Thoracic aorta (tissue), 2 donors: ENCODE results near the gene ZNF394. TPM values are rescaled to one million over a fixed set of nuclear protein-coding genes. Genes with fewer than 3 reads are reported as not detected.

ENCODE experiments used
- ATAC-seq: fragments of 150-250 bp; one replicate; pipeline ENCODE4 v1.8.0; 2017; ENCODE audit warnings: low read depth; ENCODE audit not compliant: insufficient number of reproducible peaks, low FRiP score
- DNase-seq: peaks from one replicate; pipeline ENCODE4 v3.0.0-alpha.2; 2020; ENCODE audit warnings: low spot score
- H3K27ac ChIP-seq, 2 donors: fragments of 200-600 bp; sonication (generic); 1 replicate in 1 of 2; 2 replicates in 1 of 2; pipeline ENCODE4 v1.5.1; 2016; ENCODE audit warnings: mild to moderate bottlenecking in 2 of 2, moderate library complexity in 2 of 2
- H3K27me3 ChIP-seq: fragments of 200-600 bp; sonication (generic); replicated peaks from 2 replicates; pipeline ENCODE4 v1.6.0; 2016; ENCODE audit warnings: mild to moderate bottlenecking; ENCODE audit not compliant: insufficient read depth
- H3K36me3 ChIP-seq: fragments of 200-600 bp; sonication (generic); one replicate; pipeline ENCODE4 v1.5.1; 2016
- H3K4me1 ChIP-seq, 2 donors: fragments of 200-600 bp; sonication (generic); 1 replicate in 1 of 2; 2 replicates in 1 of 2; pipeline versions ENCODE4 v1.5.1 to v1.6.0; 2016; ENCODE audit warnings: low read depth in 2 of 2, mild to moderate bottlenecking in 1 of 2; ENCODE audit not compliant: control insufficient read depth in 1 of 2
- H3K4me3 ChIP-seq: fragments of 200-600 bp; sonication (generic); 2 replicates; pipeline ENCODE4 v1.5.1; 2016; ENCODE audit warnings: mild to moderate bottlenecking
- H3K9me3 ChIP-seq: fragments of 200-600 bp; sonication (generic); 2 replicates; pipeline ENCODE4 v1.5.1; 2016
- total RNA-seq, 2 donors: library from RNA; depleted of rRNA; stranded (reverse); fragments of >200 nt; gene quantifications; one replicate each; pipeline versions ENCODE4 v1.1.0 to v1.2.3, GENCODE V29; 2016
- TF ChIP-seq, protein P1 (sequence below): fragments of 200-600 bp; sonication (generic); IDR thresholded peaks from one replicate; pipeline ENCODE4 v1.5.1; 2019; ENCODE audit warnings: antibody characterized with exemption

Gene ZNF394
- total RNA-seq, 2 donors from 2014 or later = 28.4 to 54.9 TPM

DNA sequence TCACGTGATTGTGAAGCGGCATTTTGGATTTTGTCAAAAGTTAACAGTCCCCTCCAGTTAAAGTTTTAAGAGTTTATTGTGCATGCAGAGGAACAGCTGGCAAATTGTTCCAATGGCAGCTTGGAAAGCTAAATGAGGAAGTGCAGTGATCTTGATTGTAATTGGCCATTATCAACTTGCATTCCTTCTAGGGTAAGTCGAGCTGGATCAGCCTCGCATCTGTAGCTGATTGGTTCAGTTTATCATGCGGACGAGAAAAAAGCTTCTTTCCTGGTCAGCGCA is 26.8 kb downstream of the ZNF394 start:
- Histone ChIP-seq H3K4me3 (peak overlapping the region; percentile 92), H3K27me3 (no peaks in the 10 kb centered on the region), H3K4me1 (peaks cover 3 to 11% of the 10 kb centered on the region in 2 donors), H3K27ac (peak overlapping the region in 1 of 2 donors; percentile 91), H3K9me3 (no peaks in the 10 kb centered on the region), H3K36me3 (no peaks in the 10 kb centered on the region)
- no peak for DNase-seq
- ATAC-seq = no peak
- TF ChIP-seq, protein P1, sequence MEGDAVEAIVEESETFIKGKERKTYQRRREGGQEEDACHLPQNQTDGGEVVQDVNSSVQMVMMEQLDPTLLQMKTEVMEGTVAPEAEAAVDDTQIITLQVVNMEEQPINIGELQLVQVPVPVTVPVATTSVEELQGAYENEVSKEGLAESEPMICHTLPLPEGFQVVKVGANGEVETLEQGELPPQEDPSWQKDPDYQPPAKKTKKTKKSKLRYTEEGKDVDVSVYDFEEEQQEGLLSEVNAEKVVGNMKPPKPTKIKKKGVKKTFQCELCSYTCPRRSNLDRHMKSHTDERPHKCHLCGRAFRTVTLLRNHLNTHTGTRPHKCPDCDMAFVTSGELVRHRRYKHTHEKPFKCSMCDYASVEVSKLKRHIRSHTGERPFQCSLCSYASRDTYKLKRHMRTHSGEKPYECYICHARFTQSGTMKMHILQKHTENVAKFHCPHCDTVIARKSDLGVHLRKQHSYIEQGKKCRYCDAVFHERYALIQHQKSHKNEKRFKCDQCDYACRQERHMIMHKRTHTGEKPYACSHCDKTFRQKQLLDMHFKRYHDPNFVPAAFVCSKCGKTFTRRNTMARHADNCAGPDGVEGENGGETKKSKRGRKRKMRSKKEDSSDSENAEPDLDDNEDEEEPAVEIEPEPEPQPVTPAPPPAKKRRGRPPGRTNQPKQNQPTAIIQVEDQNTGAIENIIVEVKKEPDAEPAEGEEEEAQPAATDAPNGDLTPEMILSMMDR = no peak

DNA sequence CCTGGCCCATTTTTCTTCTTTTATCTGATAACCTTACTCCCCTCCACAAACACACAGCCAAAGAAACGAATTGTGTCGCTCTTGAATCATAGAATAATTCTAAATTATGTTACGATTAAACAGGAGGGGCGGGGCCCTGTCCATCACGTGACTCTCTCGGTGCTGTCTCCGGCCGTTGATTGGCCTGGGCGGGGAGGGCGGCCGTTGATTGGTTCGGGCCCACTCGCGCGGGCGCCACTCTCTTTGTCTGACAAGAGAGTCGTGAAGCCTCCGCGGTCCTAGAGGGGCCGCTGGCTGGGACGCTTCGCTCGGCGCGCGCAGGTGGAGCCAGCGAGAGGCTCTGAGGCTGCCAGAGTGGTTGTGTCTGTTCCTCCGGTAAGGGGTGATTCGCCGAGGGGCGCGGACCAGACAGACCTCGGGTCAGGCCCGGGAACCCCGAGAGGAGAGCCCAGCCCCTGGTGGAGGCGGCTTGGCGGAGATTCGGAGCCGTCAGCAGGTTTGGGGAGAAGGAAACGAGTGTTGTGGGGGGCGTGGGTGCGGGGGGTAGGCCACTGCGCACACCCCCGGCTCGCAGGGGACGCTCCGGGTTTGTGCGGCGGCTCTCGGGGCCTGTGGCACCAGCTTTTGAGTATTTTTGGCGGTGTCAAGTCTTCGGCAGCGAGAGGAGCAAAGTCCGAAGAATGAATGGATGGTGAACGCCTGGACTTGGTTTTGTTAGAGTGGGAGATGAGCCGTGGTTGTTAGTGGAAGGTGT is 27.3 kb downstream of the ZNF394 start, which contains the start of gene ZNF789:
Gene ZNF789 (plus strand): TSS at position 330 of the 754 bp plus-strand sequence. CDS start 3,567 bp downstream, outside the sequence.
- Histone ChIP-seq H3K4me1 (peaks cover 3 to 11% of the 10 kb centered on the region in 2 donors), H3K27ac (peak within 1 kb of the TSS; percentile 90 to 91), H3K27me3 (no peaks in the 10 kb centered on the region), H3K36me3 (no peaks in the 10 kb centered on the region), H3K4me3 (peak within 1 kb of the TSS; percentile 92), H3K9me3 (no peaks in the 10 kb centered on the region)
- ATAC-seq (peak; percentile 90), DNase-seq (peak; percentile 98)
- TF ChIP-seq, protein P1 = no peak

DNA sequence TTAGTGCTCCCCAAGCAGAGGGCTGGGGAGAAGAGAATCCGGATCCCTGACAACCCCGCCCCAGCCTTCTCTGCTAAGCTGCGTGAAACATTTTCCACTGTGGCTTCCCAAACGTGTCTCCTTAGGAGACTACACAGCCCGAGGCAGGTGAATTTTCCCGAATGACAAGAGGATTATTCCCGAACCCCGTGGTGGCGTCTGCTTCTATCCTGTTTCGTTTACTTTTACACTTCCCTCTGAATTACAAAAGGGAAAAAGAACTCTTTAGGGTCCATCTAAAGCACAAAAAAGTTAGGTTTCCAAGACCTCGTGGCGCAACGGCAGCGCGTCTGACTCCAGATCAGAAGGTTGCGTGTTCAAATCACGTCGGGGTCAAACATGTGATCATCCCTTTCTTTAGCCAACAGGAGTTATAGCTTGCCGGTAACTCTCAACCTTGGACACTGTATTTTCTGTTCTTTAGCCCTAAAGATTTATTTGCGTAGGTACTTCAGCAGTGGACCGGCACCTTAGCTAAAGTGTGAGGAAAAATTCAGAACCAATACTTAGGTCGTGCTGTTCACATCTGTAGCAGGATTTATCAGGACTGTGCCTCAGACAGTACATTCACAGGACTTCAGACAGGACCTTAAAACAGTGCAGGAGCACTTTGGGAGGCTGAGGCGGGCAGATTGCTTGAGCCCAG is 30.6 kb downstream of the ZNF394 start:
- no peak for ATAC-seq
- H3K4me1 ChIP-seq = peaks cover 12 to 26% of the 10 kb centered on the region in 2 donors
- no peak overlapping the region for H3K27ac ChIP-seq

DNA sequence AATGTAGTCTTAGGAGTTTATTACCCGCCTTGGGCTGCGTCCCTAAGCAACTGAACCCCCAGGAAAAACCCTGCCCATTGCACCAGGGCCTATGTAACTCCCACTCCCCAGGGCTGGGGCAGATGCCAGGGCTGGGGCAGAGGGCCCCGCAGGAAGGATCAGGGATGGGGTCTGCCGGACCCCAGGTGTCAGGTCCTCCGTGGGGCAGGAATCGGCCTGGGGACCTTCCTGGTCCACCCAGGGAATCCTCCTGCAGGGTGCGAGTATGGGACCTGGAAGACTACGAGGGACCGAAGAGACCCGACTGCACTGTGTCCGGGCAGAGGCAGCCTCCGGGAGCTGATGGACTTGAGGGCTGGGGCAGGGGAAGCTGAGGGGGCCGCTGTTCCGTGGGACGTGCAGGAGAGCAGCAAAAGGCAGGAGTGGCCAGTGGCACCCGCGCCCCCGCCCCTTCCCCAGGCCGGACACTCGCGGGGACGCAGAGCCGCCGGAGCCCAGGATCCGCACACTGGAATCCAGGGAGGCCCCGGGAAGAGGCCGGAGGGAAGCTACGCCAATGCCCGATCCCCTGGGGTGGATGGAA is 31.7 kb downstream of the ZNF394 start:
- TF ChIP-seq, protein P1 = no peak

More for the DNA sequence above, 30.6 kb downstream of the ZNF394 start:
- Histone ChIP-seq H3K27me3 (no peaks in the 10 kb centered on the region), H3K36me3 (no peaks in the 10 kb centered on the region), H3K4me3 (no peak overlapping the region), H3K9me3 (no peaks in the 10 kb centered on the region)
- TF ChIP-seq, protein P1 = no peak
- no peak for DNase-seq

DNA sequence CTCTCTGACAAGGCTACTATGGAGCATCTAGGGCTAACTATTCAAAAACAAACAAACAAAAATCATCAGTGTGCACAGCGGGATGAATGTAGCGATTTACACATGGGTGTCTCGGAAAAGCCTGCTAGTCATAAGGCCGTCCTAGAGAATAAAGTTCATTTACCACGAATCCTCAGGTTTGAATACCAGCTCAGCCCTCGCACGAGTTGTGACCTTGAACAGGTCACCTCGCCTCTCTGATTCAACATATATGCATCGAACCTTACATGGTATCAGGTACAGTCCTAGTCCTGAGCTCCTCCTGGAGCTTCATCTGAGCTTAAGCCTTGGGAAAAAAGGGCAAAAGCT is 34.7 kb downstream of the ZNF394 start:
- ATAC-seq (no peak), DNase-seq (no peak)
- Histone ChIP-seq H3K4me1 (peaks cover 12 to 22% of the 10 kb centered on the region in 2 donors), H3K36me3 (no peaks in the 10 kb centered on the region), H3K27ac (peak overlapping the region; percentile 64 to 74), H3K27me3 (no peaks in the 10 kb centered on the region), H3K4me3 (peak overlapping the region; percentile 82), H3K9me3 (no peaks in the 10 kb centered on the region)
- TF ChIP-seq, protein P1 = no peak

More for the DNA sequence above, 31.7 kb downstream of the ZNF394 start:
- Histone ChIP-seq H3K4me3 (no peak overlapping the region), H3K27ac (no peak overlapping the region), H3K27me3 (no peaks in the 10 kb centered on the region), H3K9me3 (no peaks in the 10 kb centered on the region), H3K4me1 (peaks cover 12 to 27% of the 10 kb centered on the region in 2 donors), H3K36me3 (no peaks in the 10 kb centered on the region)
- no peak for ATAC-seq
- DNase-seq = no peak
